ENCODE measurements around the gene NOB1. TPM values are rescaled to one million over a fixed set of nuclear protein-coding genes. Genes with fewer than 3 reads are reported as not detected.
A peak's percentile ranks its signal among the peaks of the same experiment; 100 is the strongest.

Gene NOB1
- total RNA-seq, 1 experiment from 2014 or later, result 172 TPM

GRCh38 chr16:69725480-69726312 lies 29.0 kb downstream of the NOB1 start:
- peaks cover 64% of the 10 kb centered on the region for H3K79me2 ChIP-seq (ENCODE audit: insufficient read depth, low read length)
- peak overlapping the region; percentile 94 to 96 for H3K4me3 ChIP-seq (replicated peaks in 1 of 2; ENCODE audit: low read depth in 1 of 2, low read length in 2 of 2)
- H3K27ac ChIP-seq (ENCODE audit: low read depth, low read length), result peak overlapping the region; percentile 89
- BruUV-seq (replicated peaks), result TSS peak; percentile 71
- no peaks in the 10 kb centered on the region for H4K20me1 ChIP-seq (ENCODE audit: insufficient read depth)
- ATAC-seq, result no peak; the same call in 1 of the 2 replicates
- intact Hi-C loops (cut with micrococcal nuclease), result loop anchor here (2.0 kb wide), 1 partner anchor 29 kb away; the partner anchor contains the start of gene NOB1
- RAD21 ChIA-PET (ENCODE audit: low non-redundant PET in 1 of 2, low total read pairs in 2 of 2, uncharacterized antibody in 2 of 2, unreplicated experiment in 2 of 2), result no interaction called here
- no peak overlapping the region for H2AFZ ChIP-seq (ENCODE audit: low read depth, low read length, poor library complexity, severe bottlenecking)
- peak overlapping the region; percentile 81 for H3K4me2 ChIP-seq (ENCODE audit: low read length)
- no peak for DNase-seq (ENCODE audit: low read depth, low spot score)
- TF ChIP-seq ELF1 (IDR thresholded peaks at IDR 0.05; ENCODE audit: borderline replicate concordance, low read depth) (no peak), EZH2 (IDR thresholded peaks at IDR 0.05) (no peak), EGR1 (IDR thresholded peaks at IDR 0.05; ENCODE audit: low read depth) (no peak), SP1 (IDR thresholded peaks at IDR 0.05; ENCODE audit: low read depth) (no peak), TCF7L2 (IDR thresholded peaks at IDR 0.05; ENCODE audit: borderline replicate concordance, extremely low read depth, insufficient read depth, insufficient read length) (no peak), POLR2AphosphoS5 (IDR thresholded peaks at IDR 0.05; ENCODE audit: low read depth, low read length) (no peak; the same call in 1 of the 2 replicates), CBX3 (IDR thresholded peaks at IDR 0.05; ENCODE audit: low read depth) (no peak), FOSL1 (IDR thresholded peaks at IDR 0.05; ENCODE audit: low read depth) (no peak), SIN3A (IDR thresholded peaks at IDR 0.05; ENCODE audit: low read depth) (no peak), EZH2phosphoT487 (IDR thresholded peaks at IDR 0.05; ENCODE audit: borderline replicate concordance) (no peak), ATF3 (IDR thresholded peaks at IDR 0.05) (no peak), SRF (IDR thresholded peaks at IDR 0.05; ENCODE audit: low read depth) (no peak), JUND (IDR thresholded peaks at IDR 0.05) (no peak), ZNF274 (IDR thresholded peaks at IDR 0.05; ENCODE audit: low read depth, low read length) (no peak), RAD21 (IDR thresholded peaks at IDR 0.05; ENCODE audit: low read depth) (no peak), POLR2A (IDR thresholded peaks at IDR 0.05; ENCODE audit: borderline replicate concordance, extremely low read depth, insufficient read depth, insufficient read length) (no peak)
- TF ChIP-seq, protein P1, sequence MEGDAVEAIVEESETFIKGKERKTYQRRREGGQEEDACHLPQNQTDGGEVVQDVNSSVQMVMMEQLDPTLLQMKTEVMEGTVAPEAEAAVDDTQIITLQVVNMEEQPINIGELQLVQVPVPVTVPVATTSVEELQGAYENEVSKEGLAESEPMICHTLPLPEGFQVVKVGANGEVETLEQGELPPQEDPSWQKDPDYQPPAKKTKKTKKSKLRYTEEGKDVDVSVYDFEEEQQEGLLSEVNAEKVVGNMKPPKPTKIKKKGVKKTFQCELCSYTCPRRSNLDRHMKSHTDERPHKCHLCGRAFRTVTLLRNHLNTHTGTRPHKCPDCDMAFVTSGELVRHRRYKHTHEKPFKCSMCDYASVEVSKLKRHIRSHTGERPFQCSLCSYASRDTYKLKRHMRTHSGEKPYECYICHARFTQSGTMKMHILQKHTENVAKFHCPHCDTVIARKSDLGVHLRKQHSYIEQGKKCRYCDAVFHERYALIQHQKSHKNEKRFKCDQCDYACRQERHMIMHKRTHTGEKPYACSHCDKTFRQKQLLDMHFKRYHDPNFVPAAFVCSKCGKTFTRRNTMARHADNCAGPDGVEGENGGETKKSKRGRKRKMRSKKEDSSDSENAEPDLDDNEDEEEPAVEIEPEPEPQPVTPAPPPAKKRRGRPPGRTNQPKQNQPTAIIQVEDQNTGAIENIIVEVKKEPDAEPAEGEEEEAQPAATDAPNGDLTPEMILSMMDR (IDR thresholded peaks at IDR 0.05 in 2 of 3, conservative IDR thresholded peaks at IDR 0.05 in 1 of 3; ENCODE audit: borderline replicate concordance in 1 of 3, insufficient read depth in 1 of 3, low read depth in 2 of 3, low read length in 2 of 3), result no peak
- TF ChIP-seq, protein P2, sequence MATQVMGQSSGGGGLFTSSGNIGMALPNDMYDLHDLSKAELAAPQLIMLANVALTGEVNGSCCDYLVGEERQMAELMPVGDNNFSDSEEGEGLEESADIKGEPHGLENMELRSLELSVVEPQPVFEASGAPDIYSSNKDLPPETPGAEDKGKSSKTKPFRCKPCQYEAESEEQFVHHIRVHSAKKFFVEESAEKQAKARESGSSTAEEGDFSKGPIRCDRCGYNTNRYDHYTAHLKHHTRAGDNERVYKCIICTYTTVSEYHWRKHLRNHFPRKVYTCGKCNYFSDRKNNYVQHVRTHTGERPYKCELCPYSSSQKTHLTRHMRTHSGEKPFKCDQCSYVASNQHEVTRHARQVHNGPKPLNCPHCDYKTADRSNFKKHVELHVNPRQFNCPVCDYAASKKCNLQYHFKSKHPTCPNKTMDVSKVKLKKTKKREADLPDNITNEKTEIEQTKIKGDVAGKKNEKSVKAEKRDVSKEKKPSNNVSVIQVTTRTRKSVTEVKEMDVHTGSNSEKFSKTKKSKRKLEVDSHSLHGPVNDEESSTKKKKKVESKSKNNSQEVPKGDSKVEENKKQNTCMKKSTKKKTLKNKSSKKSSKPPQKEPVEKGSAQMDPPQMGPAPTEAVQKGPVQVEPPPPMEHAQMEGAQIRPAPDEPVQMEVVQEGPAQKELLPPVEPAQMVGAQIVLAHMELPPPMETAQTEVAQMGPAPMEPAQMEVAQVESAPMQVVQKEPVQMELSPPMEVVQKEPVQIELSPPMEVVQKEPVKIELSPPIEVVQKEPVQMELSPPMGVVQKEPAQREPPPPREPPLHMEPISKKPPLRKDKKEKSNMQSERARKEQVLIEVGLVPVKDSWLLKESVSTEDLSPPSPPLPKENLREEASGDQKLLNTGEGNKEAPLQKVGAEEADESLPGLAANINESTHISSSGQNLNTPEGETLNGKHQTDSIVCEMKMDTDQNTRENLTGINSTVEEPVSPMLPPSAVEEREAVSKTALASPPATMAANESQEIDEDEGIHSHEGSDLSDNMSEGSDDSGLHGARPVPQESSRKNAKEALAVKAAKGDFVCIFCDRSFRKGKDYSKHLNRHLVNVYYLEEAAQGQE (IDR thresholded peaks at IDR 0.05; ENCODE audit: low read depth), result no peak
- H3K4me1 ChIP-seq (ENCODE audit: control insufficient read depth in 1 of 2, insufficient read depth in 2 of 2, low read length in 2 of 2), result peaks cover 34 to 68% of the 10 kb centered on the region in 2 experiments
- peaks cover 0 to 15% of the 10 kb centered on the region in 2 experiments; a peak in 1 of 4 replicates for H3K36me3 ChIP-seq (ENCODE audit: control insufficient read depth in 1 of 2, insufficient read depth in 2 of 2, low read length in 2 of 2)
- POLR2A ChIA-PET, result interaction anchor here (0.6 to 2.2 kb wide), 14 partner anchors 8 to 989 kb away, joined by 3 to 13 read pairs (median 4); partner anchors contain the start of genes CDH1, NOB1 and WWP2
- no peaks in the 10 kb centered on the region for H3K9me3 ChIP-seq (ENCODE audit: control insufficient read depth in 1 of 2, insufficient read depth in 1 of 2, low read depth in 1 of 2, low read length in 2 of 2)
- no peaks in the 10 kb centered on the region for H3K27me3 ChIP-seq (ENCODE audit: insufficient read depth, low read length)
- CTCF ChIA-PET, result interaction anchor here (1.4 to 5.5 kb wide), 3 partner anchors 14 to 330 kb away, joined by 3 to 22 read pairs (median 6); partner anchors contain the start of gene NOB1
- H3K9me2 ChIP-seq (ENCODE audit: insufficient read depth), result no peaks in the 10 kb centered on the region
- peak overlapping the region; percentile 86 for H3K9ac ChIP-seq (ENCODE audit: low read length)
